Osteoblast (primary cell): ENCODE measurements around the gene SH3RF3. TPM values are rescaled to one million over a fixed set of nuclear protein-coding genes. Genes with fewer than 3 reads are reported as not detected.

ENCODE experiments used
- DNase-seq: peaks from one replicate; pipeline ENCODE4 v3.0.0; 2011; ENCODE audit warnings: low spot score, mixed read lengths; ENCODE audit not compliant: insufficient read length; ENCODE audit errors: missing footprints
- H2AFZ ChIP-seq: 2 replicates; pipeline ENCODE4 v1.6.0; 2011; ENCODE audit warnings: mild to moderate bottlenecking, low read length
- H3K27ac ChIP-seq: 2 replicates; pipeline ENCODE4 v1.5.1; 2011; ENCODE audit warnings: mild to moderate bottlenecking, low read depth, low read length, moderate library complexity
- H3K27me3 ChIP-seq: 2 replicates; pipeline ENCODE4 v1.6.0; 2012; ENCODE audit warnings: mild to moderate bottlenecking, control low read depth, inconsistent platforms, low read length, moderate library complexity; ENCODE audit not compliant: insufficient read depth
- H3K36me3 ChIP-seq: 2 replicates; pipeline ENCODE4 v1.5.1; 2011; ENCODE audit warnings: mild to moderate bottlenecking, low read length, control low read depth, moderate library complexity; ENCODE audit not compliant: insufficient read depth
- H3K4me1 ChIP-seq: 2 replicates; pipeline ENCODE4 v1.5.1; 2011; ENCODE audit warnings: mild to moderate bottlenecking, low read length, control low read depth, moderate library complexity; ENCODE audit not compliant: insufficient read depth
- H3K4me2 ChIP-seq: 2 replicates; pipeline ENCODE4 v1.6.0; 2011; ENCODE audit warnings: mild to moderate bottlenecking, low read length; ENCODE audit not compliant: insufficient read depth
- H3K4me3 ChIP-seq: fragments of 200-600 bp; sonication (generic); 3 replicates; pipeline ENCODE4 v1.5.1; 2012; ENCODE audit warnings: mild to moderate bottlenecking, low read length, inconsistent platforms; ENCODE audit not compliant: insufficient read depth
- H3K79me2 ChIP-seq: 2 replicates; pipeline ENCODE4 v1.6.0; 2012; ENCODE audit warnings: mild to moderate bottlenecking, low read length, control low read depth, inconsistent platforms; ENCODE audit not compliant: insufficient read depth
- H3K9me3 ChIP-seq: 2 replicates; pipeline ENCODE4 v1.5.1; 2011; ENCODE audit warnings: low read depth, low read length, control low read depth
- H4K20me1 ChIP-seq: 2 replicates; pipeline ENCODE4 v1.6.0; 2012; ENCODE audit warnings: mild to moderate bottlenecking, low read length, control low read depth; ENCODE audit not compliant: insufficient read depth
- total RNA-seq: library from RNA; depleted of rRNA; stranded (reverse); fragments of >200 nt; gene quantifications from 2 replicates; pipeline ENCODE4 v1.2.3, GENCODE V29; 2012
- TF ChIP-seq, protein P1 (sequence below): IDR thresholded peaks from 2 replicates; pipeline ENCODE4 v1.5.1; 2011; ENCODE audit warnings: mild to moderate bottlenecking, low read depth, low read length, moderate library complexity; ENCODE audit errors: extremely low read depth

The SH3RF3 gene
- total RNA-seq, 1 donor: 14.8 TPM

GRCh38 chr2:109497463-109497862 is 368.5 kb downstream of the SH3RF3 start:
- H3K4me3 ChIP-seq: no peak overlapping the region
- H3K27ac ChIP-seq: no peak overlapping the region
- H3K9me3 ChIP-seq: no peaks in the 10 kb centered on the region
- DNase-seq: peak; percentile 91
- no peak overlapping the region for H2AFZ ChIP-seq
- H3K4me1 ChIP-seq: peaks cover 6% of the 10 kb centered on the region
- no peaks in the 10 kb centered on the region for H3K27me3 ChIP-seq
- TF ChIP-seq, protein P1, sequence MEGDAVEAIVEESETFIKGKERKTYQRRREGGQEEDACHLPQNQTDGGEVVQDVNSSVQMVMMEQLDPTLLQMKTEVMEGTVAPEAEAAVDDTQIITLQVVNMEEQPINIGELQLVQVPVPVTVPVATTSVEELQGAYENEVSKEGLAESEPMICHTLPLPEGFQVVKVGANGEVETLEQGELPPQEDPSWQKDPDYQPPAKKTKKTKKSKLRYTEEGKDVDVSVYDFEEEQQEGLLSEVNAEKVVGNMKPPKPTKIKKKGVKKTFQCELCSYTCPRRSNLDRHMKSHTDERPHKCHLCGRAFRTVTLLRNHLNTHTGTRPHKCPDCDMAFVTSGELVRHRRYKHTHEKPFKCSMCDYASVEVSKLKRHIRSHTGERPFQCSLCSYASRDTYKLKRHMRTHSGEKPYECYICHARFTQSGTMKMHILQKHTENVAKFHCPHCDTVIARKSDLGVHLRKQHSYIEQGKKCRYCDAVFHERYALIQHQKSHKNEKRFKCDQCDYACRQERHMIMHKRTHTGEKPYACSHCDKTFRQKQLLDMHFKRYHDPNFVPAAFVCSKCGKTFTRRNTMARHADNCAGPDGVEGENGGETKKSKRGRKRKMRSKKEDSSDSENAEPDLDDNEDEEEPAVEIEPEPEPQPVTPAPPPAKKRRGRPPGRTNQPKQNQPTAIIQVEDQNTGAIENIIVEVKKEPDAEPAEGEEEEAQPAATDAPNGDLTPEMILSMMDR: no peak
- peaks cover 3% of the 10 kb centered on the region for H3K36me3 ChIP-seq
- H3K79me2 ChIP-seq: no peaks in the 10 kb centered on the region
- H4K20me1 ChIP-seq: no peaks in the 10 kb centered on the region
- no peak overlapping the region for H3K4me2 ChIP-seq

GRCh38 chr2:109497911-109498870 is 369.2 kb downstream of the SH3RF3 start:
- H3K36me3 ChIP-seq: peaks cover 2% of the 10 kb centered on the region
- no peak overlapping the region for H3K27ac ChIP-seq
- peak; percentile 36 for DNase-seq
- H2AFZ ChIP-seq: no peak overlapping the region
- H3K4me1 ChIP-seq: peaks cover 6% of the 10 kb centered on the region
- TF ChIP-seq, protein P1: no peak
- H3K4me3 ChIP-seq: no peak overlapping the region
- H4K20me1 ChIP-seq: no peaks in the 10 kb centered on the region
- no peak overlapping the region for H3K4me2 ChIP-seq
- H3K79me2 ChIP-seq: no peaks in the 10 kb centered on the region
- H3K9me3 ChIP-seq: no peaks in the 10 kb centered on the region
- no peaks in the 10 kb centered on the region for H3K27me3 ChIP-seq

- no peak overlapping the region for H3K27ac ChIP-seq
- no peak overlapping the region for H3K4me3 ChIP-seq
- H3K36me3 ChIP-seq: no peaks in the 10 kb centered on the region
- H3K9me3 ChIP-seq: no peaks in the 10 kb centered on the region
- H3K4me2 ChIP-seq: no peak overlapping the region
- peak; percentile 66 for DNase-seq
- H2AFZ ChIP-seq: no peak overlapping the region
- H3K4me1 ChIP-seq: peaks cover 6% of the 10 kb centered on the region
- no peaks in the 10 kb centered on the region for H3K79me2 ChIP-seq
- H3K27me3 ChIP-seq: no peaks in the 10 kb centered on the region
- H4K20me1 ChIP-seq: no peaks in the 10 kb centered on the region
- TF ChIP-seq, protein P1: no peak
Measured at GRCh38 chr2:109498906-109499305, 369.9 kb downstream of the SH3RF3 start.

- no peaks in the 10 kb centered on the region for H3K9me3 ChIP-seq
- H3K79me2 ChIP-seq: no peaks in the 10 kb centered on the region
- H3K4me2 ChIP-seq: no peak overlapping the region
- TF ChIP-seq, protein P1: no peak
- no peaks in the 10 kb centered on the region for H3K27me3 ChIP-seq
- no peaks in the 10 kb centered on the region for H3K36me3 ChIP-seq
- H4K20me1 ChIP-seq: no peaks in the 10 kb centered on the region
- H3K4me3 ChIP-seq: no peak overlapping the region
- H2AFZ ChIP-seq: no peak overlapping the region
- DNase-seq: peak; percentile 60
- peaks cover 6% of the 10 kb centered on the region for H3K4me1 ChIP-seq
- no peak overlapping the region for H3K27ac ChIP-seq
Measured at GRCh38 chr2:109499566-109499965, 370.6 kb downstream of the SH3RF3 start.
